ENCODE results near the gene IGFBP2.

The IGFBP2 gene

DNA sequence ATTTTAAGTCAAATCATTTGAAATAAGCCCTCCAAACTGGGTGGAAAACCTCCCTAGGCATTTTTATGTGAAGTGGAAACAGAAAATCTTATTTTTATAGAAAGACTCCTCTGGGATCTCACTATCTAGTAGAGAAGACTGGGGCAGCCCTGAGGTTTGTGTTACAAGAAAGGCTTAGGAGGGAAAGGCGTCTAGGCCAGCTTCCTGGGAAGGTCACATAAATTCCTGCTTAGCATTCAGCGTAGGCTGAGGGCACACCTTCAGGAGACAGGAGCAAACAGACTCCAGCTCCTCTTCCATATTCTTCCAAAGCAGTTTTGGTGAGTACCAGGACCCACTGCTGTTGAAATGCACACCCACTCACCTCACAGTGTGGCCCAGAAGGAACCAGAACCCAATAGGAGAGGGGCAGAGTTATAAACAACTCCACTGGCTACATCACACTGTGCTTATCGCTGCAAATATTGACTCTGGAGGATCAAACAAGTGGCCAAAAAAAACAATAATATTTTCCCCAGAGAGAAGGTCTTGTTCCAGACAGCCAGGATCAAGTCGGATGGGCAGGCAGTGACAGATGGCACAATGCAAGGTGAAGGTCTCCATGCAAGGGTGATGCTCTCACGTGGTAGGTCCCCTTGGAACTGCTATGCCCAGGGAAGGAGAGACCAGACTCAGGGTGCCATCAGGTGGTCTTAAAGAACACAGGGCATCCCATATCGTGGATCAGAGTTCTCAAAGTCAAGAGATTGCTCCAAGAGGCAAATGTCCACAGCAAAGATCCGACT, 17.7 kb upstream of the IGFBP2 start:
- no peak for DNase-seq

DNA sequence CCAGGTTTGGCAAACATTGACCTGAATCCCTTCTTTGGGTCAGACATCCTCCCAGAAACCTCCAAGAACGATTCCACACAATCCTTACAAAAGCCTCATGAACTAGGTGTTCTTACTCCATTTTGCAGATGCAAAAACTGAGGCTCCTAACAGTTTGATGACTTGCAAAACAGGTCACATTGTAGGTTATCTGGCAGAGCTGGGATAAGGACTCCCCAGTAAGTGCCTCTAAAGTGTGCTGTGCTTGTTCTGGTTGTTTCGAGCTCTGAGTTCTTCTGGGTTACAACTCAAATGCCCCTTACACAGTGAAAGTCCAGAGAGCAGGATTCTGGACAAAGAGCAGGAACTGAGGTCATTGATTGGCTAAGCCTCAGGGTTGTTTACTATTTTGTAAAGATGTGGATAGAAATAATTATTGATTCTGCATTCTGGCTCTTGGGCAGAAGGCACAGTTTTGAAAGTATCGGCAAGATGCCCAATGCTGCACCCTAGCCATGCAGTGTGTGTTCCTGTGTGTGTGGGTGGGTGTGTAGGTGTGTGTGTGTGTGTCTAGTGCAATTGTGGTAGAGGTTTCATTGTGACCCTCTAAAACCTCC, 17.0 kb upstream of the IGFBP2 start:
- DNase-seq, result no peak

DNA sequence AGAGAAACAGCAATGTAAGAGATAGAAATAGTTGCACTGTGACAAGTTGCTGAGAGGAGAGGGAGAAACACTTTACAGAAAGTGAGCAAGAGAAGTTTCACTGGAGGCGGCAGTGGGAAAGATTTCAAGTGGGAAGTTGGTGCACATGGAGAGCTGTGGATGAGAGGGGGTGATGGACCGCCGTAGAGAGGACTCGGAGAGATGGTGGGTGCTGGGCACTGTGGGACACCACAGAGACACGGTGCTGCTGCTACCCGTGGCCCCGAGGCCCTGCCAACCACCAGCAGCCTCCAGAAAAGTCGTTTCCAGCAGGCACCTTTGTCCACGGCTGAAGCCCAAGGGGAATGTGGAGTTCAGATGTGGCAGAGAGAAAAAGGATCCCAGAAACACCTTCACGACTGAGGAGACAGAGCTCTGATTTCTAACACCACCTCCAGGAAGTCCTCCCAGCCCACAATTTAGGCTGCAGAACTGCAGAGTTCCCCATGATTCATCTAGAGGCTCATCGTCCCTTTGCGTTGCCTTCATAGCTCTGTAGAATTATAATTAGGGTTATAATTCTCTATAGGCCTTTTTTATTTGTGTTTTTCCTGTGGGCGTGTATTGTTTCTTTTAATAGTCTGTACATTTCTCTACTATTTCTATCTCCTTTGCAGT, 15.9 kb upstream of the IGFBP2 start:
- no peak for DNase-seq

DNA sequence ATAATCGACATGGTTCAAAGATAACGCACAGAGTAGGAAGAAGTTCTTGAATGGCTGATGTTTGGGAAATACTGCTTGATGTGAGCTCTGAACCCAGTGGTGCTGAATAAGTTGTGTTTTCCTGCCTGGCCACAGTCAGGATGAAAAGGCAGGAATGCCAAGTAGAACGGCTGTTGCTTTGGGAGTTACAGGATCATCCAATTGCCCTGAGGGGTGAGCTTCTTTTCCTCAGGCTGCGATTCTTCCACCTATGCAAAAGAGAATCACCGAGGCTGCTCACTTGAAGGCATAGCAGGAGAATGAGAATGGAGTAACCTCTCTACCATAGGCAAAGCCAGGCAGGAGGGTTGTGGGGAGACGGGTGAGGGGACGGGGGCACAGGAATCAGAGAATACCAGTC, 14.4 kb upstream of the IGFBP2 start:
- peak in 2 of 3 experiments; percentile 67 to 75 for DNase-seq

DNA sequence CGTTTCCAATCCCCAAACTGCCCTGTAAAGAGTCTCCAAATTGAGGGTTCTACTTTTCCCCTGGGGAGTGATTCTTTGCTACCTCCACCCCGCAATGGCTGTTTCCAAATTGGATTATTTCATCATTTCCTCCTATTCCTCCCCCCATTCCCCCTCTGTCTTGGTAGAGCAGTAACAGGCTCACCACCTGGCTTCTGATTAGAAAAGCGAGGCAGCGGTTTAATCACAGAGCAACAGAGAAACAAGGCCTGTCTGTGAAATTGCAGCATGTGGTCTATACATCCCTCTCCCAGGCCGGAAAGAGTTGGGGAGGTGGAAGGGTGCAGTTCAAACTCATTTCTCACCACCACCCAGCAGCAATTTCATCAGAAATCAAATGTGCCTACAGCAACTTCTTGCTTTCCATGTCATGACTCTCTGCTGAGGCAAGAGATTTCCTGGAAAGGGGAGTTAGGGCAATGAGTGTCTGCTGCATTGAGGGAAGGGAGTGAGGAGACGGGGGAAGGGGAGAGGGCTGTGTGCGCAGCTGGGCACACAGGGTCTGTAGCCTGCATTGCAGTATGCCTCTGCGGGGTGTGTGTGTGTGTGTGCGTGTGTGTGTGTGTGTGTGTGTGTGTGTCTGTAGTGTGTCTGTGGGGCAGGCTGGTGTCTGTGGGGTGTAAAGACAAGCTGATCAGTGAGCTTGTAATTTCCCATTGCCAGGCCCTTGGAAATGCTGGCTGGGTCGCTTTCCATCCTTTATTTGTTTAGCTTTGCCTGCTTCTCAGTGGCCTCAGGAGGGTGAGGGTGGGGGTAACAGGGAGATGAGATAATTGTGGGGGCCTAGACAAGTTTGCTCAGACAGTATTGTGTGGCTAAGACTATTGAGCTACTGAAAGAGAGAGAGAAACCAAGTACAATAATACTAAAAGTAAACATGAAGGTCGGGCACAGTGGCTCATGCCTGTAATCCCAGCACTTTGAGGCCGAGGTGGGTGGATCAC, 13.5 kb upstream of the IGFBP2 start:
- peak in 2 of 3 experiments; percentile 93 to 97 for DNase-seq

DNA sequence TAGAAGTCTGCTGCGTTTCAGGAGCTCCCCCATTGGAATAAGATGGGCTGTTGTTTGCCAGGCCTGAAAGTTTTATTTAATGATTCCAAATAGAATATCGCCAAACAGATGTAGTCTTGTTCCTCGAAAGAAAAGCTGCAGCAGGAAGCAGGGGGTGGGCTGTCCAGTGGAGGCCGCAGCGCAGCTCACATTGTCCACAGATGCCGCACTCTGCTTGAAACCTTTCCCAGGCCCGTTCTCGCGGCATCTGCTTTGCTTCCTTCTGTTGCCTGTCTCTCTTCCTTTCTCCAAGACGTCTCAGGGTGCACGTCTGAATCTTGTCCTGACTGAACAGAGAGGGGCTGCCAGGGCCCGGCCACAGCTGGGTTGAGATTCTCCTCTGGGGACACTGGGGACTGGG, 12.4 kb upstream of the IGFBP2 start:
- DNase-seq, result no peak

DNA sequence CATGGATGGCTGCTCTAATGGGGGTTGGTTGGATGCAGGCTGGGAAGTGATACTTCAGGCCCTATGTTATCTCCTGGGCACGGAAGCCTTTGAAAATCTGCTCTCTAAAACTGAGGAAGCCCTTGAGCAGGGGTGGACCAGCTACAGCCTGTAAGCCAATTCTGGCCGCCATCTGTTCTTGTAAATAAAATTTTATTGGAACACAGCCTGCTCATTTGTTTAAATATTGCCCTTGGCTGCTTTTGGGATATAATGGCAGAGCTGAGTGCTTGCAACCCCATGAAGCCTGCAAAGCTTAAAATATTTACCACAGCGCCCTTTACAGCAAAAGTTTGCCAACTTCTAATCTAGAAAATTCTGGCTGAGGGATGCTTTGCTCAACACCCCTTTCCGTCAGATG, 11.9 kb upstream of the IGFBP2 start:
- peak in 1 of 3 experiments; percentile 12 for DNase-seq

DNA sequence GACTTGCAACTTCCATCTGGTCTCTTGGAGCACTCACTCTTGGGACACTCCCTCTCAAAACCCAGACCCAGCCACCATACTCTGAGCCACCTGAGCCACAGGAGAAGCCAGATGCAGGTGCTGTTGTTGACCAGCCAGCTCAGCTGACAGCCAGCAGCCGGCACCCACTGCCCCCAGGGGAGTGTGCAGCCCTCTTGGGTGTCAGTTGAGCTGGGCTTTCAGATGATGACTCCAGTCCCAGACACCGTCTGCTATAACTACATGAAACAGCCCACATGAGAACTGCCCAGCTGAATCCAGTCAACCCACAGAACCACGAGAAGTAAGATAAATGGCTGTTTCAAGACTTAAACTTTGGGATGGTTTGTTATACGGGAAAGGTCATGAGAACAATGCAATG, 10.7 kb upstream of the IGFBP2 start:
- no peak for DNase-seq

DNA sequence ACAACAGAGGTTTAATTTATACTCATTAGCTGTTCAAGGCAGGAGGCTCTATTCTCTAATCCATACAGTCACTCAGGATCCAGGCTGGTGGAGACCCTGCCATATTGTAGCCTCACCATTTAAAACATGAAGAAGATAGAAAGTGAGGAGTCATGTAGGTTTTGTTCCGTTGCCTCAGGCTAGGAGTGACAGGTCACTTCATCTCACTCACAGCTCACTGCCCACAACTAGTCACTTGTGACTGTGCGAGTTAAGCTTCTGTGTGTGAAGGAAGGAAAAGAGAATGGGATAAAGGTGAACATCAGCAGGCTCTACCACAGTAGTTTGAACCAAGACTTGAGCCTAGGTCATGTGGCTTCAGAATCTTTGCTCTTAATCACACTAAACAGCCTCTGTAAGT, 9.0 kb upstream of the IGFBP2 start:
- DNase-seq, result no peak

DNA sequence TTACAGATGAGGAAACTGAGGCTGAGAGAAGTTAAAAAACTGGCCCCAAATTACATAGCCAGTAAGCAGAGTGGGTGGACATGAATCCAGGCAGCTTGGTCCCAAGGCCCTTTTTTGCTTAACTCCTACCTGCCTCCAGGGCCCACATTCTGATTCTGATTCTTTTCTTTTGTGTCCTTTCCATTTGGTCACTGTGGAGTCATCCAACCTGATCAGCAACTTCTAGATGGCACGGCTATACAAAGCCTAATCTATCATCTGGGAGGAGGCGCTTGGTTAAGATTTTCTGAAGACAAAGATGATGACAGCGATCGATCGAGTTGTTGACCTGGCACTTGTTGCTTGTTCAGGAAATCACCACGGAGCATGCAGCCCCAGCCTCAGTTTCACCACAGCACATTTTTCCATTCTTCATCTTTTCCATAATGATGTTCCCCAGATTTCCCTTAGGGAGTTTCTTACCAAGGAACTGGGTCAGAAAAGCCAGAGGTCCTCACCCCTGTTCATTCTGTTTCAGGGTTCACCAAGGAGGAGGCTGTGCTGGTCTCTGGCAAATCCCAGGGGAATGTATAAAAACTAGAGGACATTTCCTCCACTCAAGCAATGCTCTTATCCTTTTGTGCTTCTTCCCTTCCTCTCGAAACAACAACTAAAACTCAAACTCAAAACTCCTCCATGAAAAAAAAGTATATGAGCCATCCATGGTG, 6.9 kb upstream of the IGFBP2 start:
- no peak for DNase-seq

DNA sequence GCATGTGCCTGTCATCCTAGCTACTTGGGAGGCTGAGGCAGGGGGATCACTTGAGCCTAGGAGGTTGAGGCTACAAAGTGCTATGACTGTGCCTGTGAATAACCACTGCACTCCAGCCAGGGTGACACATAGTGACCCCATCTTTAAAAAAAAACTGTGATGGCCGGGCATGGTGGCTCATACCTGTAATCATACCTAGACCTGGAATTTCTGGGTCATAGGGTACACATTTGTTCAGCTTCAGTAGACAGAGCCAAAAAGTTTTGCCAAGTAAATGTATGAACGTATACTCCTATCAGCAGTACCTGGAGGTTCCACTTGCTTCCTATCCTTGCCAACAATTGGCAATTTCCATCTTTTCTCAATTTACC, 6.4 kb upstream of the IGFBP2 start:
- no peak for DNase-seq

DNA sequence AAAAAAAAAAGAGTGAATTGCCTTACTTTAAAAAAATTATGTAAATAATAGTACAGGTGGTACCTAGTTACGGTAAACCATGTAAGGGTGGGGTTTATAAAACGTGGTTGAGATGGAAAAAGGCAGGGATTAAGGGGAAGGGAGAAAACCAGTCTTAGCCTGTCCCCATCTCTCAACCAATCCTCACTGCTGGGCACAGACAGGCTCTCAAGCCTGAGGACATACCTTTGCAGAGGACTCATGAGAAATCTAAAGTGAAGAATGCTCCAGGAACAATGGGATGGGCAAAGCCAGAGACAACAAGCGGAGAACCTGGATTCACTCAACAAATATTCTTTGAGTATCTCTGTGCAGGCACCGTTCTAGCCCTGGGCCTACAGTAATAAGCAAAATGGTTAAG, 3.4 kb upstream of the IGFBP2 start:
- no peak for DNase-seq

DNA sequence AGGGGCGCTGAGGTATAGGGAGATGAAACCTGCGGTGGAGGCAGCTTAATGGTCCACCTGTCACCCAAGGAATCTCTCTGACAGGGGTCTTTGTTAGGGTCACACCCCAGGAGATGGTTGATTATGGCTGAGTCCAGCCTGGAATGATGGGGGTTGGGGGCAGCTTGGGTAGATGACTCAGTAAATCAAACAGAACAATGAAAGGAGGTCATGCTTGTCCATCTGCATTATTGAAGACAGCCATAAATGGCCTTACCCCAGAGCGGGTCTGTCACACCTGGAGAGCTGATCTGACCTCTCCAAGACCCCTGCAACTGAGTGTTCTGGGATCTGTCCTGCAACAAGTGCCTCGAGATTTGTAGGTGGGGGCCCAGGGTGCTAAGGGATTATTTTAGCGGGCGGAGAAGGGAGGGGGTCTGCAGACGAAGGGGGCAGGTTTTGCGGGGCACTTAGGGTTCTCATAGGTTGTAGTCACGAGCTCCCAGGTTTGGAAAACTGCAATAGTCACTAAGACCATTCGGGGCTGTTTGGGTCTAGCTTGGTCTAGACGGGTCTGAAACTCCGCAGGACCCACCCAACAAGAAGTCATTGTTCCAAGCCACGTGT, 771 bp upstream of the IGFBP2 start:
- peak in 1 of 3 experiments; percentile 32 for DNase-seq

DNA sequence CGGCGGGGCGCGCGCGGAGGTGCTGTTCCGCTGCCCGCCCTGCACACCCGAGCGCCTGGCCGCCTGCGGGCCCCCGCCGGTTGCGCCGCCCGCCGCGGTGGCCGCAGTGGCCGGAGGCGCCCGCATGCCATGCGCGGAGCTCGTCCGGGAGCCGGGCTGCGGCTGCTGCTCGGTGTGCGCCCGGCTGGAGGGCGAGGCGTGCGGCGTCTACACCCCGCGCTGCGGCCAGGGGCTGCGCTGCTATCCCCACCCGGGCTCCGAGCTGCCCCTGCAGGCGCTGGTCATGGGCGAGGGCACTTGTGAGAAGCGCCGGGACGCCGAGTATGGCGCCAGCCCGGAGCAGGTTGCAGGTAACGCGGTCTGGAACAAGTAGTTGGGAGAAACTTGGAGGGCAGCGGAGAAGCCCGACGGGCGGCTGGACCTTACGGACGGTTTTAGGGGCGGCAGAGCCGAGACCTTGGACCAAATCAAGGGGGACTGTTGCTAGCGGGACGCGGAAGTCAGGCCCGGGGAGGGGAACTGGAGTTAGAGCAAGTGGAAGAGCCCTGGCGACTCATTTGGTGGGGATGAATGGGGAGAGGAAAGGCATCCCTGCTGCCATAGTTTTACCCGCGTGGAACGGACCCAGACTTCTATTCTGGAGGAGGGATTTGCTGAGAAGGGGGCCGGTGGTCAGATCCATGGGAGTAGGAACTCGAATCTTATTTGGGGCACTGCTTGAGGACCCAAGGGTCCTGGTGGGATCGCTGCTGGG, 573 bp downstream of the IGFBP2 start:
- peak; percentile 1 to 78 (median 73) for DNase-seq

DNA sequence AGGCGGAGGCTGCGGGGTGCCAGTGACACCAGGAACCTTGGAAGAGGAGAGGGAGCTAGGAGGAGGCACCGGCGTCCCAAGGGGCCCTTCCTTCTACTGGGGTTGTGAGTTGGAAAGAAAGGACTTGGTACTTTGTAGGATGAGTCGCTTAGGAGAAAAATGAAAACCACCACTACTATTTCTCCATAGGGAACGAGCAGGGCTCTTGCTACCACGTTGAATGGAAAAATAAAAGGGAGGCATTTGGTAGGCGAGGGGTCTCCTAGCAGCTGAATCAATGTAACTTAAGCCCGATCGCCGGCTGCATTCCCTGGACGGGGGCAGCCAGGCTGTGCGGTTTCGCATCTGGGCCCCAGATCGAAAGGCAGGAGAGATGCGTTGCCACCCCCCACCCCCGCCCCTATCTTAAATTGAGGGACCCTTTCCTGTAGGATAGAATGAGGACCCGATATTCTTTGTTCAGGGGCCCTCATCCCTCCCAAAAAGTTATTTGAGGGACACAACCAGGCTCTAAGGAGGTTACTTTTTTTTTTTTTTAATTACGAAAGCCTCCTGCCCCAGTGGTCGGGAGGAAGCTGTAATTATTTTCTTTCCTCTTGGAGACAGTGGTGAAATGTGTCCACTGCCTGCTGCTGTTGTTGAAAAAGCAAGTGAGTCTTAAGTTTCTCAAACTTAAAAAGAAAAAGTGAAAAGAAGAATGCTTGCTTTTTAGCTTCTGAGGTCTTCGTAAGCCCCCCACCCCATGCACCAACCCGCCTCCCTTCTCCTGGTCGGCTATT, 1.3 kb downstream of the IGFBP2 start:
- DNase-seq, result peak in 2 of 3 experiments; percentile 54 to 55

DNA sequence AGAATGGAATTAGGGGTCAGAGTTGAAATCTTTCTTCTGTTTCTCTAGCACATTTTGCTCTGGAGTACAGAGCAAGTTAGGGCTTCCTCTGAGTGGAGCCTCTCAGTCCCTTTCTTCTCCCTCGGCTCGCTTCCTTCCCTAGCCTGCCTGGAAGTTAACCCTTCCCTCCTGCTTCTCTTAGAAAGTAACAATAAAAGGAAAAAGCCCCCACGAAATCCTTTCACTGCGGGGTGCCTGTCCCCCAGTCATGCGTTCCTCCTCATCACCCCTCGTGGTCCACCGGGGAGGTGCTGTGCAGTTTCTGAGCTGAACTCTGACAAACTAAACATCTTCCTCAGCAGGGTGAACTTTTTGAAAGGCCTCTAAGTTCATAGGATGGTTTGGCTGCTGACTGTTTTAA, 2.0 kb downstream of the IGFBP2 start:
- DNase-seq, result no peak

DNA sequence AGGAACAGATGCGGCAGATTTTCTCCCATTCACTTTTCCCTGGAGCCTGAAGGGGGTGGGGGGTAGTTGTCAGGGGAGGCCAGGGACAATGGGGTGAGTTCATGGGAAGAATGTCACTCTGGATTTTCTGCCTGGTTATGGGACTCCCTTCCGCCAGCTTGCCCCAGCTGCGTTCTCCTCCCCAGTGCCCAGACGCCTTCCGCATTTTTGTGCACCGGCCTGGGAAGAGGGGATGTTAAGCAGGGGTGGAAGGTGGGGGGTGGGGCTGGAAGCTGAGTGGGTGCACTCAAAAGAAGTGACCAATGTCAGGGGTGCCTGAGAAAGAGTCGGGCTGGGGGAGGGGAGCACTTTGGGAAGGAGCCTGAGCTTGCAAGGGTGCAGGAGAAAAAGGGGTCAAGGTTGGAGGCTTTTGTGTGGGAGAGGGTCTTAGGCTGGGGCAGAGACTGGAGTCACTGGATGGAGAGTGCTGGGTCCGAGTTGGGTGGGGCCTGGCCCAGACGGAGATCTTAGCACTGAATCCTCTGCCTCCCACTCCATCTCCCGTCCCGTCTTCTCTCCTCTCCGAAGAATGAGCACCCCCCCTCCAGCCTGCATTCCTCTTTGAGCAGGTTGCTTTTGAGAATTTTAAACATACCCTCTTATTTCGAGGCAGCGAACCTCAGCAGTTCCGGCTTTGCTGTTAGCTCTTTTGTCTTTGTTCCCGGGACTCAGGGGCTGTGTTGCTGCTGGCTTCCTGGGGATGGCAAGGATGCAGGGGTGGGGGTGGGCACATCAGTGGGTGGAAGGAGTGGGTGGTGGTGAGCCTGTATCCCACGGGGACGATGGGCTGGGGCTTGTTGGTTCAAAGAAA, 2.7 kb downstream of the IGFBP2 start:
- no peak for DNase-seq

DNA sequence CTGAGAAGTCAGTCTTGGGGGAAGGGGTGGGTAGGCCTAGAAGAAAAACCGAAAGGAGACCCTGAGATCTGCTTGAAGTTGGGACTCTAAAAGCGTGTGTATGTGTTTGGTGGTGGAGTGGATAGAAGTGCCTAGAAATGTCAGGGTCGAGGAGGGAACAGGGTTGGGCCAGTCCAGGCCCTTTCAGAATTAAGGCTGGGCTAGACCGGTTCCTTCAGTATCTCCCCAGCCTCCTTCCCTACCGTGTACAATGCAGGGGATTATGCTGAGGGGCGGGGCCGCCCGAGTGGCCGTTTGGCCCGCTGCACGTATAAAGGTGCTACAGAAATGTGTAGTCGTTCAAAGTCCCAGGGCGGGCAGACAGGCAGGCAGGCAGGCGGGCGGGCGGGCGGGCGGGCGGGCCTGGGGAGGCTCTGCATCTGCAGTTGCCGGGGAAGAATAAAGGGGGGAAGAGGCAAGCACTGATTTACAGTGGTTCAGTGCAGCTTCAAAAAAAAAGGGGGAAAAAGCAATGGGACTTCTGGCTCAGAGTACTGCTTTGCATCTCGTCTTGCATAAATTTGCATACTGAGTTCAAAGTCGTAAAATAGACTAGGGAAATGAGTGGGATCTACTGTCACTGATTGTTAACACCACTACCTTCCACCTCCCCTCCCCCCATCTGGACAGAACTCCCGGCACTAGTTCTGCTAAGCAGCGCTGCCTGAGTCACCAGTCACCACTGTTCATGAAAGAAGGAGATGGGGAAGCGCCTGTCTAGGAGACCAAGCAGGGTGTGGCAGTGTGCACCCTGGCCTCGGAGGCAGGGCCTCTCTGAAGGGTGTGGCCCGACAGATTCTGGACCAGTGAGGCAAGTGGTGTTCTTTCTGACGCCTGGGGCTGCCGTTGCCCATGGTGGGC, 3.6 kb downstream of the IGFBP2 start:
- no peak for DNase-seq

All from NCI-H1417 (cell line).